Stimulated activated CD8-positive, alpha-beta memory T cell treated with anti-CD3 and anti-CD28 coated beads, Interleukin-12 subunit alpha, Interleukin-12 subunit beta, amount 100 ng/mL, for 4 hours (primary cell): ENCODE results near the gene FKBP11.

Source experiments
- DNase-seq: peaks from one replicate; pipeline ENCODE4 v3.0.0-alpha.2; 2020; ENCODE audit warnings: low read depth

FKBP11 gene

DNA sequence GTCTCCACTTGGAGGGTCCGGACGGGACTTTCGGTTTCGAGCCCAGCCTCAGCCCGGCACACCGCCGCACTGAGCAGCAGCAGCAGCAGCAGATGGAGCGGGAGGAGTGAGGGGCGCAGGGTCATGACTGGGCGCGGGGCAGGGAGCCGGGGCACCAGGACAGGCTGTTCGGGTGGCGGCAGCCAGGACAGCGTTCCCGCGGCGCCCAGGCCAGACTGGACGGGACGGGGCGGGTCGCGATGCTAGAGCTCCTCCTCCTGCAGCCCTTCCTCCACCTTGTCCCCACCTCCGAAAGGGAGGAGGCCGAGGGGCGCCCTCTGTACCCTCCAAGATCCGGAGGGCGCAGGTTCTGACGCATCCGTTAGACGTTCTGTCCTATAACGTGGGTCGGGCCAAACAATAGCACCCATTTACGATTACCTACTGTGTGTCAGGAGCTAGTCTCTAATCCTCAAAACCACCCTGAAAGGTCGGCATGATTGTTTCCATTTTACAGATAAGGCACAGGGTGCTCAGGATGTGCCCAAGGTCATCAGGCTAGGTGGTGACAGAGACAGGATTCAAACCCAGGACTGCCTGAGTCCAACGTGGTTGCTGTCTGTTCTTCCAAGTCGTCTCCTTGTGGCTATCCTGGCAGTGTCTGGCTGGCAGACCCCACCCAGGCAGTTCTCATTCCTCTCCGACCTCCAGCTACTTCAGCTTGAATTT, at the start of gene FKBP11:
TSS of gene FKBP11 (minus strand) at position 189 of the 708 bp plus-strand sequence. CDS start at position 125, 64 bp downstream.
- peak; percentile 75 for DNase-seq

DNA sequence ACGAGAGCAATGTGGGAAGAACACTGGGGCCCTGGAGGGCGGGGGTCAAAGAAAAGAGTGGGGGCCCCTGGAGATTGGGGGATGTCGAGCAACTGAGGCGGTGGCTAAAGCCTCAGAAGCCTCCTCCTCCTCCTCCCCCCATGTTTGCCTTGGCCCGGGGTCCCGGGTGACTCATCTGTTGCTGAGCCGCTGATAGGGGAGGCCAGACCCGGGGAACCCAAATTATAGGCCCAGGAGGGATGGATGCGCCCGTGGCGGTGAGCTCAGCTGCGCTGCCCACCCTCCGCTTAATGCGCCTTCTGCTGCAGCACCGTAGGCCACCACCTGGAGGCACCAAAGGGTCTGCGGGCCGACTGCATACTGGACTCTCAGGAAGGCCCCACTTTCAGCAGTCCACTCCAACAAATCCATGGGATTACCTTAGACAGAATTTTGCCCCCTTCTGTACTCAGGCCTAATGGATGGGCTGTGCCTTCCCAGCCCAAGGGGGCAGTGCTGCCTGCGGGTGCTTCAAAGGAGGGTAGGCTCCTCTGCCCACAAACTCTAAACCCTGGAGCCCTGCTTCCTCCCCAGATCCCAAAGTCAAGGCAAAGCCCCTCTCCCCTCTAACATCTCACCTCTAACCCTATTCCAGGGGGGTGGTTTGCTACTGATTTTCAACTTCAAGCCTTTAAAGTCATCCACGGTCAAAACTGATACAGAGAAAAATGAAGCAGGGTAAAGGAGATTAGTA, 48.8 kb upstream of the FKBP11 start:
- DNase-seq: no peak

GRCh38 chr12:48973531-48973930, 48.2 kb upstream of the FKBP11 start:
- DNase-seq: no peak

- no peak for DNase-seq
Observed at GRCh38 chr12:48972952-48973483, 47.7 kb upstream of the FKBP11 start.

GRCh38 chr12:48972213-48972951, 47.1 kb upstream of the FKBP11 start:
- peak; percentile 24 for DNase-seq

DNA sequence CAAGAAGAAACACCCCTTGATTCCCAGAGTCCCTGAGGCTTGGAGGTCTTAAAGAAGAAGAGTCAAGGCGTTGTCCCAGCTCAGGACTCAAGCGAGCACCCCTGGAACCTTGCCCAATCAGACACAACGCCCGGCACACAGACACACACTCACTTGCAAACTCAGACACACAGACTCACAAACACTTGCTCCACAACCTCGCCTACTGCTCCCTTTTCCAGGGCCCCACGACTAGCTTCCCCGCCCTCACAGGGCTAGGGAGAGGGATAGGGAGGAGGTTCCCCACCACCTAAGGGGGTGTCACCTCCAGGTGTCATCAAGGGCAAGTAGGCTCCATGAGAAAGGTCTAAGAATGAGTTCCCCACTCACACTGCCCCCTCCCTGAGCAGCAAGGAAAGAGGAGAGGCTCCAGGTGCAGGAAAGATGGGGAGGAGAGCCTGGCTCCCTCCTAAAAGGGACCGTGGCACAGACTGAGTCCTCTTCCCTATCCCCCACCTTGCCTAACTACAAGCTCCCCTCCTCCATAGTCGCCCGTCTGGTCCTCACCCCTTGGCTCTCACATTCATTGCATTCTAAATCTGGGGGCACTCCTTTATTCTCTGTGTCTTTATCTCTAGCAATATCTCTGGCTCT, 45.5 kb upstream of the FKBP11 start:
- DNase-seq: no peak

DNA sequence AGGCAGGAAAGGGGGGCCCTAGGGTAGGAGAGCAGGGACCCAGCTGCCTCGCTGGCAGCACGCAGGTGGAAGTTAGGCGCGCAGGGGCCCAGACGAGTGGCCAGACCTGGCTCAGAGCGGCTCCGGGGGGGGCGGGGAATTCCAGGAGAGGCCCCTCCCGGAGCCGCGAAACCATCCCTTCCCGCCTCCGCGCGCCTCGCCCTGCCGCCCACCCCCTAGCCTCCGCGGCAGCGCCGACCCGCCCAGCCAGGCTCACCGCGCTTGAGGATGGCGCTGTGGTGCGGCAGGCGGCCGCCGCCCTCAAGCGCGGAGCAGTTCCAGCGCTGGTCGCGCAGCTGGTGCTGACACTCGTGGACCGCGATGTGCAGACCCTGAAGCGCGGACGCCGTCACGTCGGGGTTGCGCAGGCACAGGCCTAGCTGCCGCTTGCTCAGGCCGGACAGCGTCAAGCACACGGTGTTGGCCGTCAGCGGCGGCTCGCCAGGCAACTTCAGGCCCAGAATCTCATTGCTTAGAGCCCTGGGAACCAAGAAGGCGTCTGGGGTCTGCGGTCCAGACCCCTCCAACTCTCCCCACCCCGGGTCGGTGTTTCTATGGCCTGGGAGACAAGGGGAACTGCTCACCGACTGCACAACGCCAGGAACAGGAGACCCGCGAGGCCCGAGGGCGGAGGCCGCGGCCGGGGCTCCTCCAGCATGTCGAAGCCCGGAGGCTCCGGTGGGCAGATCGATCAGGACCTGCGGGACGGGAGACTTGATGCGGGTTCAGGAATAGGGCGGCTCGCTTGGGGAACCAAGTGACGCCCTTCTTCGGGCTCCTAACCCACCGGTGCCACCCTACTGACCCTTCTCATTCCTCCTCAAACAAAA, 44.8 kb upstream of the FKBP11 start:
- DNase-seq: peak; percentile 40

GRCh38 chr12:48969160-48969771, 44.0 kb upstream of the FKBP11 start:
- no peak for DNase-seq

DNA sequence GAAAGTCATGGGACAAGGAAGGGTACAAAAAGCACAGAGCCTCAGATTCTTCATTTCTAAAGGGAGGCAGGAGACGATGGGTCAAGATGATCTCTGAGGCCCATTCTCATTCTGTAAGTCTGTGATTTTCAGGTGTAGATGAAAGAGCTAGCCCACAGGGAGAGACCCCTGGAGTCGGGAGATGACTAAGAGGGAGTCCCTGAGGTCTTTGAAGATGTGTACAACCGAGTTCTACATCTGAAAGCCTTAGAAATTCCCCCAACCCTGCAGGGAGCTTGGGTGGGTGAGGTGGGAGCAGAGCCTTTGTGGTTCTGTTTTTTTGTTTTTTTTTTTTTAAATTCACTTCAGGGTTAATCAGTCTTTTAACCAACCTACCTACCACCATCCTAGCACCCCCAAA, 43.2 kb upstream of the FKBP11 start:
- no peak for DNase-seq

- no peak for DNase-seq
Observed at GRCh38 chr12:48967991-48968390, 42.7 kb upstream of the FKBP11 start.

DNA sequence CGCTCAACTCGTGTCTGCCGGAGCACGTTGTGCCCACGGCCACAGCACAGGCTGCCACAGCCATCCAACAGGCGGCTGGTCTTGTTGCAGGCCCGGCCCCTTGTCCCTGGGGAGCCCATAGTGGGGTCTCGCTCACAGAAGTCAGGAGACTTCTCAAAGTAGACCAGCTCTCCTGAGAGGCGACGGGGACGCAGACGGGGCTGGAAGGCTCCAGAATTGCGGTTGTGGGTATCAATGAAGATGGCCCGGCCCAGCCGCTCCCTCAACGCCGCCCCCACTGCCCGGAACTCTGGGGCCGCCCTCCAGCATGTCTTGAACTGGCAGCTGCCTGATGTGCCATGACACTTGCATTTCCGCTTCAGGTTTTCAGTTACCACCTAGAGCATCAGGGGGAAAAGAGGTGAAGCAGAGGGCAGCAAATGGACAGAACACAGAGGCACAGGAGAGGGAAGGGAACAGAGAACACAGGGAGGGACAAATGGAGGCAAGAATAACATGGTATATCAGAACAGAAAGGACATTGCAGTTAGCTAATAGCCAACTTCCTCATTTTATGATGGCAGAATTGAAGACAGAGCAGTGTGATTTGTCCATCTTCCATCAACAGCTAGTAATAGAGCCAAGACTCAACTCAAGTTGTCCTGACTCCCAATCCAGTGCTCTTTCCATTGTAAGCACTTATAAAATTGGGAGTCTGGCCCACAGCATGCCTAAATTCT, 41.0 kb upstream of the FKBP11 start:
- DNase-seq: no peak

DNA sequence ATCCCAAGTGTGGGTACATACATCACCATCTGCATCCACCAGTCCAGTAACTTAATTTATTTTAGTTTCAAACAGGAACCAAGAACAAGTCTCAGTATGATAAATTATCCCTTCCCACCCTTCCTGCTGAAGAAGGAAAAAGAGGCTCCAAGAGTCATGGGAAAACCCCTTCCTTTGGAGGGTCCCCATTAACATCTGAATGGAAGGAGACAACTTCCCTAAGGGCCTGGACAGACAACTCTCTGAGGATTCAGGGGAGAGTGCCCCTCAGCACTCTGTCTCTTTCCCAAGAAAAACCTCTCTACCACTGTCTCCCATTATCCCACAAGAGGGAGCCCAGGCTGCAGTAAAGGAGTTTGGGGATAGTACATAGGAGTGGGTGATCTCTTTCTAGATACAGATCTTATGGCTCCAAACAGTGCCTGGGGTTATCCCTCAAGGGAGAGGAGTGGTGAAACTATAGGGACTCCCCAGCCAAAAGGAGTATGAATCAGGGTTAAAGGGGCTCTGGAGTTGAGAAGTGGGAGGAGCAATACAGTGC, 40.1 kb upstream of the FKBP11 start:
- no peak for DNase-seq

DNA sequence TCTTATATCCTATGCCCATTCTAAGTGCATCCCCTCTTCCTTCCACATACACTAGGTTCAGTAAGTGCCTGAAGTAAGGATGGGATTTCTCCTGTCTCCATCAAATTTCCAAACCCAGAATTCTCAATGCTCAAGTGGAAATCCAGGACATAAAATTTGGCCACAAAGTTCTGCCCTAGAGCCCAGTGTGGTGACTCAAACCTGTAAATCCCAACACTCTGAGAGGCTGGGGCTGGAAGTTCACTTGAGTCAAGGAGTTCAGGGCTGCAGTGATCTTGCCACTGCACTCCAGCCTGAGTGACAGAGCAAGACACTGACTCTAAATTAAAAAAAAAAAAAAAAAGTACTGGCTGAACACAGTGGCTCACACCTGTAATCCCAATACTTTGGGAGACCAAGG, 36.5 kb upstream of the FKBP11 start:
- no peak for DNase-seq

DNA sequence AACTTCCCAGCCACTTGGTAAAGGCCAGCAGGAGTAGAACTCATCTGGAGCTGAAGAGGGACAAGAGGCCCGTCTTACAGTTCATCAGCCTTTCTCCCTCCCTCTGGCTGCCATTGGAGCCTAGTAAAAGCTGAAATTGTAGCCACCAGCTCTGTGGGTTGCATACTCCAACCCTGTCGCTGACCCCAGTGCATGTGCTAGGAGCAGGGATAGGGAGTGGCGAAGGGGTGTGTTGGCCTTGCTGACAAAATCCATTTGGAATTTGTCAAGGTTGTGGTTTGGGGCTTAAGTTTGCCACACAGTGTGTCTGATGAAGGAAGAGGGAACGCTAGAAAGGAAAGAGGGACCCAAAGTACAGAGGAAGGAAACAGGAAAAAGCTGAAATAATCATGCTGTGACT, 36.0 kb upstream of the FKBP11 start:
- DNase-seq: no peak

GRCh38 chr12:48960834-48961233, 35.5 kb upstream of the FKBP11 start:
- DNase-seq: no peak

DNA sequence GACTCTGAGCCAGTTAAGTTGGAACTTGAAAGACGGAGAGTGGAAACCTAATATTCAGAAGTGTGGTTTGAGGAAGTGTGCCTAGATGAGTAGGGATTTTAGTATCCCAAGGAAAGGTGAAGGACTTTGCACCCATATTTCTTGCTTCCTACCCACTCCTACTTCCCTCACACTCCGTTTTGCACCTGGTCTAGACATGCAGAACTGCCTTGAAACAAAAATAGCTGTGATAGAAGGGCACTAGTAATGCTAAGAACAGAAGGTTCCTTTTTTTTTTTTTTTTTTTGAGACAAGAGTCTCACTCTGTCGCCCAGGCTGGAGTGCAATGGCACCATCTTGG, 32.7 kb upstream of the FKBP11 start:
- DNase-seq: no peak

DNA sequence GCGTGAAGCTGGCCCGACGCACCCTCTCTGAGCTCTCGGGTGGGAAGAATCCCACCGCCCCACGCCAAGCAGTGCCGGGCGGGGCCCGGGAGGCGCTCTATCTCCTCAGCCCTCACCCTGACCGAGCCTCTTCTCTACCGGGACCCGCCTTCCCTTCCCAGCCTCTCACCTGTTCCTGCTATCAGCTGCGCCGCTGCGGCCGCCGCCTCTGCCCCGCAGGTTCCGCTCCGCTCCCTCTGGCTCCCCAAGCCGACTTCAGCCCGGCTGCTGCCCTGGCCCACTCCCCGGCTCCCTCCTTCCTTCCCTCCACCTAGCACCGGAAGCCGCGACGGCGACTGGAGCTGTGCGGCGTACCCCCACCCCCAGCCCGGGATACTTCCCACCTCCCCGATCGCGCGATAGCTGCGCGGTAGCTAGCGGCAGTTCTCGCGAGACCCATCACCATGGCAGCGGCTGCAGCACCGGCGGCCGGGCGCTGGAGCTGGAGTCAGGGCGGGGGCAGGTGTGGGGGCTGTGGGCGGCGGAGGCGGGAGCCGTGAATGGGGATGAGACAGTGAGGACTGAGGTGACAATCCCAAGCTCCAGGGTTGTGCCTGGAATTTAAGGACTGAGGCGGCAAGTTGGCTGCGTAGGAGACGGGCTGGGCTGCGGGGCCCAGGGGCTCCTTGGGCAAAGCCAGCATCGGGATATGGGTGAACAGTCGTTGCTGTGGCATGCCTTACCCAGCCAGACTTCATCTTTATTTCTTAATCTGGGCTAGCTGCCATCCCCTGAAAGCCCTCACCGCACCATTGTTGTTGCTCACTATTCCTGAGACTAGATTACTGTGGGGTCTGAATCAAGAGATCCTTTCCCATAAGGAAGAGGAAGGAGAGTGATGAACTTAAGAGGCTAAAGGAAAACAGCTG, 32.1 kb upstream of the FKBP11 start, which contains the start of gene ARF3:
TSS of gene ARF3 (minus strand) at position 347 of the 908 bp plus-strand sequence. CDS start 16,392 bp downstream, outside the sequence.
- peak; percentile 87 for DNase-seq

- DNase-seq: no peak
Observed at GRCh38 chr12:48956279-48957140, 31.2 kb upstream of the FKBP11 start.
